ENCODE measurements around the gene GPC1. TPM values are rescaled to one million over a fixed set of nuclear protein-coding genes. Genes with fewer than 3 reads are reported as not detected.

The GPC1 gene
- total and polyA plus RNA-seq, 2 donors (not counting 1 experiment from before 2014, with no cell fraction given), result 1.2 to 3.3 TPM

DNA sequence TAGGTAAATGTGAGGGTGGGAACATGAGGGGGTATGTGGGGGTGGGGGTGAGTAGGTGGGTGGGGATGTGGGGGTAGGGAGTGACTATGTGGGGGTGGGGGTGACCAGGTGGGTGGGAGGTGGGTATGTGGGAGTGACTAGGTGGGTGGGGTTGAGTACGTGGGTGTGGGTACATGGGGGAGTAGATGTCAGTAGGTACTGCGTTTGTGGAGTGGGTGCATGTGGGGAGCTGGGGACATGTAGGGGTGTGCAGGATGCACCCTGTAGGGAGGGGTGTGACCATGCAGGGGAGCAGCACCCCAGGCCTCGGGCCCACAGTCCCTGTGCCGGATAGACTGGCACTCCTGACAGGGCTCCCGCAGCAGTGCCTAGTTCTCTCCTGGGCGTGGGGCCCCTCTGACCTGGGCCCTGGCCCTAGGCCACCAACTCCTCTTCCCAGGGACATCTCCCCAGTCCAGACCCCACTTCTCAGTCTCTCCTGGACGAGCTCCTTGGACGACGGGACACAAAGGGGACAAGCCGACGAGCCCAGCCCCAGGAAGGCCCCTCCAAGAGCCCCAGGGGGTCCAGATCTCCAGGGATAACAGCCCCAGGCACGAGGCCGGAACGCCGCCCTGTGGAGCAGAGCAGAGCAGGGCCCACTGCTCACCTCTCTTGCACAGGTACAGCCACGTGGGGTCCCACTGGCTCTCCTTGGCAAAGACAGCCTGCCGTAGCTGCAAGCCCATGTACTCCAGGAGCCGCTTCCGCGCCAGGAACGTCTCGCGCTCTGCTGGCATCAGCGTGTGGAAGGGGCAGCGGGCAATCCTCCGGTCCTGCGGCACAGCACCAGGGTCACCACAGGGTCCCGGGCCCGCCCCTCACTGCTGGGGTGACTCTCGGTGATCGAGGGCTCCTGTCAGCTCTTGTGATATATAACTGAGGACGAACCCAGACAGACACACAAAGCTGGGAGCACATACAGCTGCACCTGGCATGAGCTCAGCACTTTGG is 64.1 kb downstream of the GPC1 start:
- H3K27me3 Mint-ChIP-seq, result no peaks in the 10 kb centered on the region
- H4K20me1 ChIP-seq (ENCODE audit: control insufficient read depth, insufficient read depth, low read length, poor library complexity, severe bottlenecking), result no peaks in the 10 kb centered on the region
- TF ChIP-seq, protein P1, sequence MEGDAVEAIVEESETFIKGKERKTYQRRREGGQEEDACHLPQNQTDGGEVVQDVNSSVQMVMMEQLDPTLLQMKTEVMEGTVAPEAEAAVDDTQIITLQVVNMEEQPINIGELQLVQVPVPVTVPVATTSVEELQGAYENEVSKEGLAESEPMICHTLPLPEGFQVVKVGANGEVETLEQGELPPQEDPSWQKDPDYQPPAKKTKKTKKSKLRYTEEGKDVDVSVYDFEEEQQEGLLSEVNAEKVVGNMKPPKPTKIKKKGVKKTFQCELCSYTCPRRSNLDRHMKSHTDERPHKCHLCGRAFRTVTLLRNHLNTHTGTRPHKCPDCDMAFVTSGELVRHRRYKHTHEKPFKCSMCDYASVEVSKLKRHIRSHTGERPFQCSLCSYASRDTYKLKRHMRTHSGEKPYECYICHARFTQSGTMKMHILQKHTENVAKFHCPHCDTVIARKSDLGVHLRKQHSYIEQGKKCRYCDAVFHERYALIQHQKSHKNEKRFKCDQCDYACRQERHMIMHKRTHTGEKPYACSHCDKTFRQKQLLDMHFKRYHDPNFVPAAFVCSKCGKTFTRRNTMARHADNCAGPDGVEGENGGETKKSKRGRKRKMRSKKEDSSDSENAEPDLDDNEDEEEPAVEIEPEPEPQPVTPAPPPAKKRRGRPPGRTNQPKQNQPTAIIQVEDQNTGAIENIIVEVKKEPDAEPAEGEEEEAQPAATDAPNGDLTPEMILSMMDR (IDR thresholded peaks at IDR 0.05), result no peak
- TF ChIP-seq EZH2 (IDR thresholded peaks at IDR 0.05; ENCODE audit: borderline replicate concordance, insufficient read depth, low read depth, low read length, poor library complexity, severe bottlenecking), result no peak
- WGBS (ENCODE audit: insufficient coverage), result 97% methylated on average over 32 of the region's 32 CpGs
- H3K9me3 Mint-ChIP-seq (ENCODE audit: insufficient read depth), result no peaks in the 10 kb centered on the region
- H3K9ac ChIP-seq (ENCODE audit: low read length), result no peak overlapping the region
- H3K4me1 ChIP-seq (ENCODE audit: control insufficient read depth in 2 of 2, insufficient read depth in 2 of 2, low read length in 2 of 2), result peaks cover 0 to 6% of the 10 kb centered on the region in 2 donors
- H3K79me2 ChIP-seq (ENCODE audit: control insufficient read depth, insufficient read depth, low read length), result no peaks in the 10 kb centered on the region
- no peak for DNase-seq
- CTCF ChIA-PET, result interaction anchor here (1.0 kb wide), 1 partner anchor 15 kb away, joined by 3 read pairs; no protein-coding TSS in a partner anchor
- peaks cover 0 to 2% (median 0%) of the 10 kb centered on the region in 3 donors for H3K9me3 ChIP-seq (ENCODE audit: control extremely low read depth in 1 of 3, control insufficient read depth in 2 of 3, insufficient read depth in 1 of 3, low read length in 2 of 3)
- H3K27me3 ChIP-seq (replicated peaks in 1 of 4; ENCODE audit: control extremely low read depth in 1 of 4, control insufficient read depth in 3 of 4, insufficient read depth in 4 of 4, low read length in 3 of 4), result no peaks in the 10 kb centered on the region
- no peak overlapping the region for H3K27ac ChIP-seq (ENCODE audit: low read length in 2 of 2)
- POLR2A ChIA-PET, result no interaction called here
- ATAC-seq (ENCODE audit: low read depth), result no peak
- H3K27ac Mint-ChIP-seq, result no peak overlapping the region
- intact Hi-C loops (cut with micrococcal nuclease), result no loop called here
- H3K4me1 Mint-ChIP-seq, result no peaks in the 10 kb centered on the region
- H3K4me3 ChIP-seq (ENCODE audit: control extremely low read depth in 1 of 5, extremely low read depth in 1 of 5, insufficient read depth in 1 of 5, low read depth in 2 of 5, low read length in 4 of 5), result no peak overlapping the region
- no peak overlapping the region for H3K4me3 Mint-ChIP-seq
- no peak overlapping the region for H3K4me2 ChIP-seq (replicated peaks; ENCODE audit: low read depth, low read length, poor library complexity, severe bottlenecking)
- H2AFZ ChIP-seq (ENCODE audit: insufficient read depth, low read depth, low read length, poor library complexity, severe bottlenecking), result no peak overlapping the region
- peaks cover 0 to 18% of the 10 kb centered on the region in 2 experiments for H3K36me3 ChIP-seq (replicated peaks in 1 of 2; ENCODE audit: control extremely low read depth in 1 of 2, control insufficient read depth in 1 of 2, extremely low read depth in 1 of 2, insufficient read depth in 2 of 2, low read length in 1 of 2)
